Measurements from ENCODE around the gene NDUFC1. TPM values are rescaled to one million over a fixed set of nuclear protein-coding genes. Genes with fewer than 3 reads are reported as not detected.

NDUFC1 gene
- total RNA-seq, 2 donors from 2014 or later = 54.2 to 64.5 TPM

DNA sequence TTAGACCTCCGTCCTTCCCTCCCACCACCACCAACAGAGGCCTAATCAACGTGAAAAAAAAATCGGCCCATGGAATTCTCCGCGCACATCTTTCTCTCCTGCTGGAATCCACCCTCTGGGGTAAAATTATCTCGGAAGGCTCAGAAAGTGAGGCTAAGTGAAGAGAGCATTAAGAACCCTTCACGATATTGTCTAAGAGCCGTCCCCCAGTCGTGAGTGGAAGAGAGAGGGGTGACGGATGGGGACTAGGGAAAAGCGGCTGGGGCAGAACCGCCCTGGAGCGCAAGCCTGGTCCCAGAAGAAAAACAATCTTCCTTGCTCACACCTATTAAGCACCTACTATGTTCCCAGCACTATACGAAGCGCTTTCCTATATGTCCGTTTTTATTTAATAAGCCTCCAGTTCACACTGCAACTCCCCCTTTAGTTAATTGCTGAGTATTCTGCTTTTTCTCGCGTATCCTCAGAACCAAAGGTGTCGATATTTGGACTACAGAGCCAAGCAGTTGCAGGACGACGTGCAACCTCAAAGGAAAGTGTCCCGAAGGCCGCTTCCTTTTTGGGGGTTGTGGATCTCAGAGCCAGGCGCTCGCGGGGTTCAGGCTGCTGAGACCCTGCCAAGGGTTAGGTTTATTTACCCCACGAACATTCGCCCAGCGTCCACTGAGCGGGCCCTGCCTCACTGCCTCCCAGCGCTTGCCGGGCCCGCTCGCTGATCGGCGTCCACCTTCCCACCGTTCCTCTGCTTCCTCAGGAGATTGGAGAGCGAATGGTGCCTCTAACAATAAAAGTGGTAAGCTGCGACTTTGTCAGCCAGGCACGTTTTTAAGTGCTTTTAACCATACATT, 23.1 kb downstream of the NDUFC1 start:
- no peak for TF ChIP-seq CTCF (conservative IDR thresholded peaks at IDR 0.05)
- no peaks in the 10 kb centered on the region for H3K4me1 ChIP-seq (ENCODE audit: control insufficient read depth, insufficient read depth, low read length)
- WGBS, 2 experiments (ENCODE audit: insufficient coverage in 1 of 2, insufficient read length in 1 of 2) = 25 to 35% methylated on average over 34 to 40 of the region's 40 CpGs
- peak overlapping the region; percentile 77 for H3K4me3 ChIP-seq (ENCODE audit: low read length)
- H3K27ac ChIP-seq (ENCODE audit: low read depth, low read length) = no peak overlapping the region
- no peak overlapping the region for H3K27ac Mint-ChIP-seq
- H3K9me3 Mint-ChIP-seq = peaks cover under 1% of the 10 kb centered on the region
- H3K27me3 Mint-ChIP-seq (ENCODE audit: insufficient read depth) = peaks cover 54% of the 10 kb centered on the region
- no peaks in the 10 kb centered on the region for H3K36me3 ChIP-seq (ENCODE audit: control insufficient read depth, insufficient read depth, low read length)
- no peaks in the 10 kb centered on the region for H3K9me3 ChIP-seq (ENCODE audit: control insufficient read depth, low read length)
- peak overlapping the region; percentile 58 for H3K4me3 Mint-ChIP-seq
- no peaks in the 10 kb centered on the region for H3K36me3 Mint-ChIP-seq (ENCODE audit: low read depth)
- H3K27me3 ChIP-seq (ENCODE audit: control insufficient read depth, insufficient read depth, low read length, poor library complexity, severe bottlenecking) = peaks cover 54% of the 10 kb centered on the region
- peaks cover 6% of the 10 kb centered on the region for H3K4me1 Mint-ChIP-seq
- peak; percentile 75 for DNase-seq
- no peak overlapping the region for H3K9ac ChIP-seq (ENCODE audit: extremely low read depth, low read length, poor library complexity, severe bottlenecking)

DNA sequence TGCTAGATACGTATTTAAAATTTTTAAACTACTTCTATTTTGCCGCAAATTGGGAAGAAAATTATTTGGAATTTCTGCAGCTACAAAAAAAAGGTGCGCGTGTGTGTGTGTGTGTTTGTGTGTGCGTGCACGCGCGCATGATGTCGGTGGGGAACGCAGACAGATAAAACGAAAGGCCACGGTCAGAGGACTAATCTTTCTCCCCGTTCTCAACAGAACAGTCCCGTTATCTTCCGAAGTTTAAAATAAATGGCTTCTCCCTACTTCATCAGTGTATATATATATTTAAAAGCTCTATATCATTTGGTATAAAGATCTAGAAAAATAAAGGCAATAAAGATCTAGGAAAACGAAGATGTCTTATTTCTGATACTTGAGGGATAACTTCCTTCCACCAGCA, 23.8 kb downstream of the NDUFC1 start:
- H3K4me3 ChIP-seq (ENCODE audit: low read length) = no peak overlapping the region
- no peaks in the 10 kb centered on the region for H3K9me3 Mint-ChIP-seq
- H3K27me3 Mint-ChIP-seq (ENCODE audit: insufficient read depth) = peaks cover 54% of the 10 kb centered on the region
- no peaks in the 10 kb centered on the region for H3K36me3 Mint-ChIP-seq (ENCODE audit: low read depth)
- no peak overlapping the region for H3K27ac Mint-ChIP-seq
- H3K27me3 ChIP-seq (ENCODE audit: control insufficient read depth, insufficient read depth, low read length, poor library complexity, severe bottlenecking) = peaks cover 54% of the 10 kb centered on the region
- no peaks in the 10 kb centered on the region for H3K9me3 ChIP-seq (ENCODE audit: control insufficient read depth, low read length)
- no peak overlapping the region for H3K27ac ChIP-seq (ENCODE audit: low read depth, low read length)
- DNase-seq = no peak
- 91 to 96% methylated on average over 9 to 13 of the region's 16 CpGs for WGBS, 2 experiments (ENCODE audit: insufficient coverage in 1 of 2, insufficient read length in 1 of 2)
- H3K36me3 ChIP-seq (ENCODE audit: control insufficient read depth, insufficient read depth, low read length) = no peaks in the 10 kb centered on the region
- H3K4me1 Mint-ChIP-seq = peaks cover 6% of the 10 kb centered on the region
- H3K4me3 Mint-ChIP-seq = peak overlapping the region; percentile 58
- no peak for TF ChIP-seq CTCF (conservative IDR thresholded peaks at IDR 0.05)
- H3K9ac ChIP-seq (ENCODE audit: extremely low read depth, low read length, poor library complexity, severe bottlenecking) = no peak overlapping the region
- H3K4me1 ChIP-seq (ENCODE audit: control insufficient read depth, insufficient read depth, low read length) = no peaks in the 10 kb centered on the region

- Mint-ChIP-seq H3K4me3 (no peak overlapping the region), H3K27me3 (ENCODE audit: insufficient read depth) (peaks cover 39% of the 10 kb centered on the region), H3K4me1 (peaks cover 6% of the 10 kb centered on the region), H3K9me3 (no peaks in the 10 kb centered on the region), H3K36me3 (ENCODE audit: low read depth) (no peaks in the 10 kb centered on the region), H3K27ac (no peak overlapping the region)
- Histone ChIP-seq H3K9me3 (ENCODE audit: control insufficient read depth, low read length) (no peaks in the 10 kb centered on the region), H3K9ac (ENCODE audit: extremely low read depth, low read length, poor library complexity, severe bottlenecking) (no peak overlapping the region), H3K27ac (ENCODE audit: low read depth, low read length) (no peak overlapping the region), H3K27me3 (ENCODE audit: control insufficient read depth, insufficient read depth, low read length, poor library complexity, severe bottlenecking) (peaks cover 47% of the 10 kb centered on the region), H3K36me3 (ENCODE audit: control insufficient read depth, insufficient read depth, low read length) (no peaks in the 10 kb centered on the region), H3K4me3 (ENCODE audit: low read length) (no peak overlapping the region), H3K4me1 (ENCODE audit: control insufficient read depth, insufficient read depth, low read length) (no peaks in the 10 kb centered on the region)
- TF ChIP-seq CTCF (conservative IDR thresholded peaks at IDR 0.05) = no peak
- DNase-seq = no peak
- WGBS, 2 experiments (ENCODE audit: insufficient coverage in 1 of 2, insufficient read length in 1 of 2) = 98 to 100% methylated on average over 1 to 4 of the region's 4 CpGs
Observed at GRCh38 chr4:139275281-139275735, 27.0 kb downstream of the NDUFC1 start.
